GM21390 (cell line): Measurements from ENCODE around the gene SLC25A25.
"Not testable (repeated sequence)": the region's sequence is repeated elsewhere in the genome, so short reads cannot be mapped to it uniquely, and the experiment has no call there.

Experiments
- ATAC-seq: cut with Tn5 transposase; IDR thresholded peaks from one replicate; pipeline ENCODE4 v1.9.1; 2021; ENCODE audit not compliant: unreplicated experiment

The SLC25A25 gene

DNA sequence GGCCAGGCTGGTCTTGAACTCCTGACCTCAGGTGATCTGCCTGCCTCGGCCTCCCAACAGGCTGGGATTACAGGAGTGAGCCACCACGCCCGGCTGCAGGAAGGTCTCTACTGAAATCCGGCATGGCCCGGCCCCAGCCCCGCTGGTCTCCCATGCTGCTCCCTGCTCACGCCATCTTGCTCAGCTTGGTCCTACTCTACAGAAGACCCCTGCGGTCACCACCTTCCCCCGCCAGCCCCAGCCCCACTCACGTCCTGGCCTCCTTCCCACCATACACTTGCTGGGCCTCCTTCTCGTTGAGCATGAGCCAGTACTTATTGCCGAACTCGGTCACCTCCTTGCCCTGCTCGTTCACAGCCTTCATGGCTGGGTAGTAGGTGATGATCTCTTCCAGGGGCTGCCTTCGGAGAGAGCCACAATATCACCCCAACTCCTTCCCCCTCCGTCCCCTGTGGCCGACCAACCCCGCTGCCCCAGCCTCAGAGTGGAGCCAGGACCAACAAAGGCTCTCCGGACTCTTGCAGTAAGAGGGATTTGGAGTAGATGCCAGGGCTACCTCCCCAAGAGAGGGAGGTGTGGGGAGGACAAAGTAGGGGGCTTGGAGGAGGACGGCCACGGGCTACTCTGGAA lies 55.5 kb downstream of the SLC25A25 start:
- no peak for ATAC-seq

DNA sequence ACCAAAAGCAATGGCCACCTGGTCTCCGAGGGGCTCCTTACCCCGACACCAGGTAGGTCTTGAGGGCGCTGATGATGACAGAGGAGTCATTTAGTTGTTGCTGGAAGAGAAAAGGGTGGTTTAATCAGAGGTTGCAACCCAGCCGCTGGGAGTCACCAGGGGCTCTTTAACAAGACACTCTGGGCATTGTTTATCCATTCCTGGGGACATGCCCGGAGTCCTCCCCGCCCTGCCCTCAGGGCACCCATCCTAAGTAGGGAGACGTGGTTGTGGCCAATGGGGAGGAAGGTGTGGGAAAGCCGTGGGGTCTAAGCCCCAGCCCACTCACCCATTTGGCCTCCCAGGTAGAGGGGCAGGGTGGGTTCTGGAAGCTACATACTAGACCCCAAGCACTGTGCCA lies 56.4 kb downstream of the SLC25A25 start:
- no peak for ATAC-seq

DNA sequence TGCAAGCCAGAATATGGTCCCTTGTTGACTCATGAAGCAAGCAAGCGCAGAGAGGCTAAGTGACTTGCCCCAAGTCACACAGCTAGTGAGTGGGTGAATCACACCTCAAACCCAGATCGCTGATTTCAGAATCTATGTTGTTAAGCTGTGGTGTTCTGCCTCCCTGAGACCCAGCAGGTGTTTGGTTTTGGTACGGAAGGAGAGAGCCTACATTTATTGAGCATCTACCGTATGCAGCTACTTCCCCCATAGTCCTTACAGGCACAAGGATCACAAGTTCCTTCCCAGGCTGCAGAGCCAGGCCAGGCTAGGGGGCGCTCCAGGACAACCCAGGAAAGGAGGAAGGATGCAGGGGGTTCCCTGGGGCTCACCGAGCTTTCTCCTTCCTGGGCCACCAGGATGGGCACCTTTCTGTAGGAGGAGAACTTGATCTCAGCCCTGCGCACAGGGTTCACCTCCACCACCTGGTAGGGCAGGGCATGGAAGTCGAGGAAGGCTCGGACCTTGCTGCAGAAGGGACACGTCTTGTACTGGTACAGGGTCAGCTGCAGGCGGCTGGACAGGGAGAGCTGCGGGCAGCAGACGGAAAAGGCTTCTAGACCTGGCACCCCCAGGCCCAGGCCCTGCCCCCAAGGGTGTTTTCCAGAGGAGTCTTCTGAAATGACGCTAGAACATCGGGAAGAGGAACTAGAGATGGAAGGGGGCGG lies 57.0 kb downstream of the SLC25A25 start:
- ATAC-seq, result no peak

DNA sequence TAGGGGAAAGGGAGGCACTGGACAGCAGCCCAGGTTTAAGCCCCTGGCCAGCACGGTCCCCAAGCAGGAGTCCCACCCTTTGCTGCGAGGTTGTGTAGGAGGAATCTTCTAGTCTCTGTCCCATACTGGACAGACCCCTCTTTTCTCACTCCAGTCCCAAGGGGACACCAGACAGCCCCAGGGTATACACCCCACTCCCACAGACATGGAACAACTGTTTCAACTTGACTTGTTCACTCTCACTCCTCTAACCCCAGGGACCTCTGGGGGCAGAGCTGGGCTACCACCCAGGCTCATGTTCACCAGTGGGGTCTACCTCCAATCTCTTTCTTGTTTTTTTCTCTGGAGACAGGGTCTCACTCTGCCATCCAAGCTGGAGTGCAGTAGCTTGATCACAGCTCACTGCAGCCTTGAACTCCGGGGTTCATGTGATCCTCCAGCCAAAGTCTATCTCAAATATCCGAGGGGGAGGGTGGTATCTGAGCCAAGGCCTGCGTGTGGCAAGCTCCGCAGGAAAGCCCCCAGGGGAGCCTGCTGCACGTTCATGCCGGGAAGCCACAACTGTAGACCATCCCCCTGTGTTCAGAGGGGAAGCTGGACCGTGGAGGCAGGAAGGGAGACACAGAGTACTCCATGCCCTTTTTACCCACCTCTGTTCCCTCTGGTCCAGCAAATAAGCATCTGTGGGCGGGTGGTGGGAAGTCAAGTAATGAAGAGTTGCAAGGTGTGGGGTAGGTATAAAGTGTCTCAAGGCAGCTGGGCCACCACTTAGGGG lies 57.7 kb downstream of the SLC25A25 start:
- ATAC-seq, result no peak

DNA sequence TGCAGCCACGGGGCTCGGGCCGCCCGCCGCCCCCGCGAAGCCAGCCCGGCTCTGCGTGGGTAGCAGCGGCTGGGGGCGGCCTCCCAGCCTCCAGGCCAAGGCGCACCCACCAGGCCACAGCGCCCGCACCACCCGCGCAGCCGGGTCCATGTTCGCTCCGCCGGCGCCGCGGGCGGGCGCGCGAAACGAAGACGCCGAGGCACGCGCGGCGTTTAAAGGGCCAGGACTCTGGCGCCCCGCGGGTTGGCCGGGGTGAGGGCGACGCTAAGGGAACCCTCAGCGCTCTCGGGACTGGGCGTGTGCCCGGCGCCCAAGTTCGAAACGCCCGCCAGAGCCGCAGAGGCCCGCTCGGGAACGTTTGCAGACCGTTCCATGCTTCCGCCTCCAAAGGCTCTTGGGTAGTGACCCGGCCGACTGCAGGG lies 59.5 kb downstream of the SLC25A25 start, which contains the start of gene PTGES2:
PTGES2 (minus strand) TSS at position 162 of the 422 bp plus-strand sequence; CDS start at position 150, 12 bp downstream.
- peak; percentile 57 for ATAC-seq

DNA sequence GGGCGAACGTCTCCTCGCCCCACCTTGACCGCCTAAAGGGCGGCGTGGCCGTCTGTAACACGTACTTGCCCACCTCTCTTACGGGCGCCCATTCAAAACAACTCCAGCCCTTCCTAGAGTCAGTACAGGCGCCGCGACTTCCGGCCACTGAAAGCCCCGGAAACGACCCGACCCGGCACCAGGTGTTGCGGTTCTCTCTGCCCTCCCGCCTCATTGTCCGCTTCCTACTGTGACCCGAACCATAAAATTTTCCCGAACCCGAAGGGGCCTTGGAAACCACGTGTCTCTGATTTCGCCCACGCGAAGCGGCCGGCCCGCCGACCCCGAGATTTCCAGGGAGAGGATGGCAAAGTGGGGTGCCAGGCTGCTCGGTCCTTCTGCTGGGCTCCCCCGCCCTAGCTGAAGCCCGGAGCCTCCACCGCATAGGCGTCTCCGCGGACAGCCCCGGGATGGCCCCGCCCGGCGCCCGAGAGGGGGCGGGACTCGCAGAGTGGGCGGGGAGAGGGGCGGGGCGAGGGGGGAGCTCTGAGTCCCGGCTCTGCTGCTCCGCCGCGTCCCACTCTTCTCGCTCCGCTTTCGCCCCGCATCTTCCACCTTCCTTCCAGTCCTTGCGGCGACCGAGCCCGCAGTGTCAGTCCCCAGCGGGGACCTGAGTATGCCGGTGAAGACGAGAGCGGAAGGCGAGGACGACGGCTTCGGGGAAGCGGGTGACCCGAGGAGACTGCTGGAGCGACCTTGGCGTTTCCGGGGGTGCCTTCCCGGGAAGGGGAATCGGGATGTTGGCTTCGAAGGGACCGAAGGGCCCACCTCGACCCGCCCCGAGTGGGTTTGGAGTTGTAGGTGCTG lies 60.2 kb downstream of the SLC25A25 start:
- peak; percentile 60 for ATAC-seq

DNA sequence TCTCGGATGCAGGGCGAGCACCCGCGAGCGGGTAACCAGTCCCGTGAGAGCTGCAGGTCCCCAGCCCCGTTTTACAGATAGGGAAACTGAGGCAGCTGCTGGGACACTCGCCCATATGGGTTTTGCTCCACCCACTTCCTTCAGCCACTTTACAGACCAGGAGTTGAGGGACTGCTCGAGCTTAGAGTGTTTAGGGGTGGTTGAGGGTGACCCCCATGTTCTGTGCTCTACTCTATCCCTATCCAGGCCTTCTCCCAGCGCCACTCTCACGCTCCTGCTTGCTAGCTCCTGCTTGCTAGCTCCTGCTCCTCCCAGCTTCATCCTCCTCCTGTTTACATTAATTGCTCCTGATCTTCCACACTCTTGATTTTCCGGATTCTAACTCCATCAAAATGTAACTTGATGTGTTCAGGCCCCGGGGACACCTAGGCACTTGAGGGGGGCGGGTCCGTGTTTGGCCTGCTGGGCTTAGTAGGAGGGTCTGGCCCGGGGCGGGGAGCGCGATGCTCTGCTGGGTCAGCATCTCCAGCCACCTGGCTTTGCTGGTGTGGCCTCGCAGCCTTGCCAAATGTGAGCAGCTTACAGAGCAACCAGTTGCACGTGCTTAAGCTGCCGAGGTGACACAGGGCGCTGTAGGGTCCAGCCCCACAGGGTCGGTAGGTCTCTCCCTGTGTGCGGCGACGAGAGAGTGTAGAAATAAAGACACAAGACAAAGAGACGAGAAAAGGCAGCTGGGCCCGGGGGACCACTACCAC lies 61.0 kb downstream of the SLC25A25 start:
- no peak for ATAC-seq

DNA sequence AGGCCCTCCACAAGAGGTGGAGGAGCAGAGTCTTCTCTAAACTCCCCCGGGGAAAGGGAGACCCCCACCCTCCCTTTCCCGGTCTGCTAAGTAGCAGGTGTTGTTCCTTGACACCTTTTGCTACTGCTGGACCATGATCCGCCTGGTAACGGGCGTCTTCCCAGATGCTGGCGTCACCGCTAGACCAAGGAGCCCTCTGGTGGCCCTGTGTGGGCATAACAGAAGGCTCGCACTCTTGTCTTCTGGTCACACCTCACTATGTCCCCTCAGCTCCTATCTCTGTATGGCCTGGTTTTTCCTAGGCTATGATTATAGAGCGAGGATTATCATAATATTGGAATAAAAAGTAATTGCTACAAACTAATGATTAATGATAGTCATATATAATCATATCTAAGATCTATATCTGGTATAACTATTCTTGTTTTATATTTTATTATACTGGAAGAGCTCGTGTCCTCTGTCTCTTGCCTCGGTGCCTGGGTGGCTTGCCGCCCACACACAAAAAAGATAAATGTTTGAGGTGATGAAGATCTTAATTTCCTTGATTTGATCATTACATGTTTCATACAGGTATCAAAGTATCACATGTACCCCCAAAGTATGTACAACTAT lies 62.1 kb downstream of the SLC25A25 start:
- not testable (repeated sequence) for ATAC-seq

DNA sequence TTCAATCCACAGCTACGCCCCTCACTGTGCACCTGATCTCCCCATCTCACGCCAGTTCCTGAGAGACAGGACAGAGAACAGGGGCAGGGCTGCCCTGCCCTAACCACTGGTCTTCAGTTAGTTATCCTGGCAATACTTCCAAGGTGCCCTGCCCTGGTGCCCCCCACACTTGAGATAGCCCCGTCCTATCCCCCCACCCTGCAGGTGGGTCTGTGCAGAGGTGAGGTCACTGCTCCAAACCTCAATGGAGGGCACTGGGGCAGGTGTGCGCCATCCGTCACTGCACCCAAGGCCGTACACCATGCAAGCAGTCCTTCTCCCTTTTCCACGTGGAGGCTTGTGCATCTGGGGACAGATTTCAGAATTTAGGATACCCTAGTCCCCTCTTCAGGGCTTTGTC lies 62.6 kb downstream of the SLC25A25 start:
- ATAC-seq, result not testable (repeated sequence)

DNA sequence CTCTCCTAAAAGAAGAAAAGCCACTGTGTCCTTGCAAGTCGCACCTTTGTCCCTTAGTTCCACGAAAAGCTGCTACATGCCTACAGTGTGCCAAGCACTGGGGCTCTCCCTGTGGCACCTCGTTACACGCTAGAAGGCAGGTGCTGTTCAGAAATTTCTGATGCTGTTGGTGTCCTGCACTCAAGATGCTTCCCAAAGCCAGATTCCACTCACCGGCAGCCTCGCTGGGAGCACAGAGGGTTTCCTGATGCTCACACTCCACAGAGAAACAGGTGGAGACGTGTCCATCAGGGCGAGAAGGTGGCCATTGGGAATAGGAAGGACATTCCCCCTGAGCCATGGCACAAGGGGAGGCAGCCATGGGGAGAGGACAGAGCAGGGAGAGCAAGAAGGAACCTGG lies 63.3 kb downstream of the SLC25A25 start:
- ATAC-seq, result not testable (repeated sequence)

DNA sequence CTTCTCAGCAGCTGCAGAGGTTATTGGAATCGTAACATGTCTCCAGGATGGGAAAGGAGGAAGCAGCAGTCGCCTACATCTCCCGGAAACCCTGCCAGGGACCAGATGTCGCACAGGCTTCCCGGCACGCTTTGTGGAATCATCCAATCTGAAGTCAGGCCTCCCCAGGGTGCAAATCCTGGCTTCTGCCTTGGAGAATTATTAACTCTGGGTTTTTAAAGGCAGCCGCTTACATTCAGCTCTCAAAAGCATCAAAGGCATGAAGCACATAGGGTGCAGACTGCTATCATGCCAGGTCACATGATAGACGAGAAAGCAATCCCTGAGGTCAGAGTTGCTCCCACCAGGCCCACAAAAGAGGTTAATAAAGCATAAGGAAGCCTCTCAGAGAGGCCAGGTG lies 64.1 kb downstream of the SLC25A25 start:
- ATAC-seq, result not testable (repeated sequence)

DNA sequence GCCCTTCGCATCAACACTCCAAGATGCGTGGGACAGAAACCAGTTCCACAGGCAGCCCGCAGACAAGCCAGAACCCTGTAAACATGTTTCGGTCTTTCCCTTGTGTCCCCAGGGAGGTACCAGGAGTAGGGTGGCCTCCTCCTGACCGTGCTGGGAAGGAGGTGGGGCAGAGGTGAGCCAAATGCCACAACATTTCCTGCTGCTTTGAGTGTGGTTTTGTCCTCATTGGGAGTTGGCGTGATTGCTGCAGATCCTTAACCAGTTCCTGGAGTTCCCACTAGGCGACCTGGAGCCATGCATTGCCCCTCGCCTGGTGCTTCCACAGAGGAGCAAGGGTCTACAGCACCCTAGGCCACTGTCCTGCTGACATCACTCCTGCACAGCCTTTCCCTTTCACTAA lies 67.5 kb downstream of the SLC25A25 start:
- ATAC-seq, result not testable (repeated sequence)

DNA sequence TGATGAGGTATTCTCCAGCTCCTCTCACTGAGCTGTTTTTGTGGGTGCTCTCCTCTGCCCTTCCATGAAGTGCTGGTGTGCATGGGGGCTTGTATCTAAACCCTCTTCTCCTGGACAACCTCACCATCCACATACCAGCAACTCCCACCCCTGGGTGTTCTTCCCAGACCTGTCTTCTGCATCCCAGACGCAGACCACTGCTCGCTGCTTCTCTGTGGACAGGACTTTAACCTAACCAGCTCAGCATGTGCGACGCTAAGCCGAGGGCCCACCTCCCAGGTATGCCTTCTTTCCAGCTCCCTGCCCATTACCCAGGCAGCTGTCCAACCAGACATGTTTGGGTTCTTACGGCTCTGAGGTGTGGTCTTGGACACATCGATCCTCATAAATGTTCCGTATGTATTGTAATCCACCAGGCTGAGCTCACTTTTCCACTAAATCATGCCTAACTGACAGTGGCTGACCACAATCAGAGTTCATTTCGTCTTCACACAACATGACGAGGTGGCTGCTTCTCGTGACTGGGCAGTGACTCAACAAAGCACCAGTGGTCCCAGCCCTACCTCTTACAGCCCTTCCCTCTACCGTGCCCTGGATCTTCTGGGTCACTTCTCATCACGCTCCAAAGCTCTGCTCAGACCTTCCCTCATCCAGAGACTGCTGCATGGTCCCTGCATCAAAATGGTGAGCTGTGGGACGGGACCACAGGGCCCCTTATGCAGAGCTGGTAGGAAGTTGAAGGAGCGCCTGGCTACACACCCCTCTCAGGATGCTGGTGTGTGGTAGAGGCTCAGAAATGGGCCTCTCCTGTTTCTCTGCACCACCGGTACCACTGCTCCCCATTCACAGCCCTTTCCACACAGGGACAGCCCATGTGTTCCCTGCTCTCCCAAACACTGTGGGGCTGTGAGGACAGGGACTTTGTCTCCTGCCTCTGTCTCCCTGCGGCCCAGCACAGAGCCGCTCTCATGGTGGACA lies 69.1 kb downstream of the SLC25A25 start:
- no peak for ATAC-seq

DNA sequence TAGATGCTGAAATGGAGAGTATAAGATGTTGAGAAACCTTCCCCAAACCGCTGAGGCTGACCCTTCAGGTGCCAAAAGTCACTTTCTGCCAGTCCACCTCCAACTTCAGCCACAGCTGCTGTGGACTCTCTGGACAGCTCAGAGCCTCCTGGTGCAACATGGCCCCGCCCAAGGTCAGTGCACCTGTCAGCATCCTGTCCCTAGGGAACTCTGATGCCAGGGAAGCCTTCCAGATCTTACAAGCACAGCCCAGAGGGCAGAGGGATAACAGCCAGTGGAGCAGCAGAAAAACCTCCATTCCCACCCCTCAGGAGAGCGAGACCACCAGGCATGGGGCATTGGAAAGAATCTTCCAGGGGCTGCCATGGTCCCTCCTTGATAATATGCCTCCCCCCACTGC lies 70.0 kb downstream of the SLC25A25 start:
- ATAC-seq, result no peak

DNA sequence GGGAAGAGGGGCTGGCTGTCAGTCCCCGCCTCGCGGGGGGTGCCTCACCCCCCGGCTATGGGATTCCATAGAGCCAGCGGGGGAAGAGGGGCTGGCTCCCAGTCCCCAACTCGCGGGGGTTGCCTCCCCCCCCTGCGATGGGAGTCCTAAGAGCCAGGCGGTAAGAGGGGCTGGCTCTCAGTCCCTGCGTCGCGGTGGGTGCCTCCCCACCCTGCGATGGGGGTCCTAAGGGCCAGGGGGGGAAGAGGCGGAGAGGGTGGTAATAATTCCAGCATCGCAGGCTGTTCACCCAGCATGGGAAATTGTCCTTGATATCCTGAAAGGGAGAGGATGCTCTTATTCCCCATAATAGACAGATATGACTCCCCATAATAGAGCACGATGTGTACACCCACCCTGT lies 71.6 kb downstream of the SLC25A25 start:
- ATAC-seq, result no peak

DNA sequence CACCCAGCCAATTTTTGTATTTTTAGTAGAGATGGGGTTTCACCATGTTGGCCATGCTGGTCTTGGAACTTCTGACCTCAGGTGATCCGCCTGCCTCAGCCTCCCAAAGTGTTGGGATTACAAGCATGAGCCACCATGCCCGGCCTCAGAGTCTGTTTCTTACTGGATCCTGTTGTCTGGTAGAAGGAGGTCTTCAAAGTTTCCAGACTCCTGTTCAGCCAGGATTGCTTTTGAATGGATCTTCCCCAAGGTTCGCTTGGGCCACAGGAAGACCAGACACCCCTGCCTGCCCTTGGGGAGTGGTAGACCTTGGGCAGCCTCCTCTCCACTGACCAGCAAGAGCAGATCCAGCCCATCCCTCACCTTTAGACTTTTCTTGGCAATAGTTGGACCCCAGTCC lies 73.6 kb downstream of the SLC25A25 start:
- no peak for ATAC-seq

DNA sequence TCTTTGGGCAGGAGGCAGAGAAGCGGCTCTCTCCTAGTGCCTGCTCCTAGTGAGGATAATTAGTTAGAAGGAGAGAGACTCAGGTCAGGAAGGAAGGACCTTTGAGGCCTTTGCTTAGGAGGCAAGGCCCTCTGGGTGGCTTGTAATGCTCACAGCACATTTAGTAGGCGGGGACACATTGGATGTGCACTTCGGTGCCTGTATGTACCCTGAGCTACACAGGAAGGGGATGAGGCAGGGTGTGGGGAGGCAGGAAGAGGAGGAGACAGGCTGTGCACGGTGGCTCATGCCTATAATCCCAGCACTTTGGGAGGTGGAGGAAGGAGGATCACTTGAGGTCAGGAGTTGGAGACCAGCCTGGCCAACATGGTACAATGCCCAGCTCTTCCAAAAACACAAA lies 74.0 kb downstream of the SLC25A25 start:
- ATAC-seq, result no peak

DNA sequence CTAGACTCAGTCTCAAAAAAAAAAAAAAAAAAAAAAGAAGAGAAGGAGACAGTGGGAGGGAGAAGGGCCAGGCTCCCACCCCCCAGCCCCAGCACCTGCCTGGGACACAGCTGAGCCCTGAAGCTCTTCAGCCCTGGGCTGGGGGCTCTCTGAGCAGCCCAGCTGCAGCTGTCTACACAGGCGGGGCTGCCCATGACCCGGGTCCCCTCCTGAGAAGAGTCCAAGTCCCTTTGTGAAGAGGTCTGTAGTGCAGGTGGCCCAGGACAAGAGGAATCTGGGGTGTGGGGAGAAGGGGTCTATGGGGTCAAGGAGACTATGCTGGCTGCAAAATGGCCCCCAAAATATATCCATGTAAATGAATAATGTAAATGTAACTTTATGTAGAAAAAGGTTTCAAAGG lies 74.6 kb downstream of the SLC25A25 start:
- no peak for ATAC-seq
